Naive thymus-derived CD4-positive, alpha-beta T cell (primary cell): ENCODE measurements around the gene VPS52. TPM values are rescaled to one million over a fixed set of nuclear protein-coding genes. Genes with fewer than 3 reads are reported as not detected.
"Not testable (repeated sequence)": the region's sequence is repeated elsewhere in the genome, so short reads cannot be mapped to it uniquely, and the experiment has no call there.

Source experiments
- ATAC-seq: fragments of 150-1000 bp; cut with Tn5 transposase; 2 replicates; pipeline ENCODE4 v1.10.0; 2021; ENCODE audit warnings: mild to moderate bottlenecking, moderate library complexity
- CTCF ChIA-PET: fragments of 350-600 bp; sonication (Branson Sonifier 250); formaldehyde crosslinking; loops from one replicate; lab custom pipeline; 2021; ENCODE audit warnings: antibody characterized with exemption; lab: Charles Lee
- POLR2A ChIA-PET: fragments of 350-600 bp; sonication (Branson Sonifier 250); formaldehyde crosslinking; loops from one replicate; lab custom pipeline; 2021; ENCODE audit warnings: antibody characterized with exemption, inconsistent platforms; lab: Charles Lee
- DNase-seq, 9 donors: peaks; one replicate each; pipeline versions ENCODE4 v3.0.0 to v3.0.0-alpha.2; 2020 to 2022; ENCODE audit warnings: mixed read lengths in 1 of 9
- H3K27ac ChIP-seq: one replicate; pipeline ENCODE4 v1.7.0; 2013; ENCODE audit warnings: mild to moderate bottlenecking, low read depth, low read length, moderate library complexity
- H3K27me3 ChIP-seq, 2 donors: one replicate each; pipeline ENCODE4 v1.7.0; 2013; ENCODE audit warnings: low read length in 2 of 2, mild to moderate bottlenecking in 2 of 2, moderate library complexity in 2 of 2; ENCODE audit not compliant: control insufficient read depth in 2 of 2, insufficient read depth in 2 of 2
- H3K36me3 ChIP-seq, 3 experiments: 1 replicate in 2 of 3; 2 replicates in 1 of 3; pipeline ENCODE4 v1.7.0; 2013; ENCODE audit warnings: low read length in 3 of 3, mild to moderate bottlenecking in 3 of 3, moderate library complexity in 1 of 3; ENCODE audit not compliant: insufficient read depth in 3 of 3, control insufficient read depth in 2 of 3
- H3K4me1 ChIP-seq, 2 donors: one replicate each; pipeline ENCODE4 v1.7.0; 2013; ENCODE audit warnings: low read length in 2 of 2, mild to moderate bottlenecking in 2 of 2, moderate library complexity in 1 of 2; ENCODE audit not compliant: control insufficient read depth in 2 of 2, insufficient read depth in 2 of 2
- H3K4me3 ChIP-seq: 2 replicates; pipeline ENCODE4 v1.7.0; 2013; ENCODE audit warnings: mild to moderate bottlenecking, low read length
- H3K9me3 ChIP-seq, 3 experiments: 1 replicate in 2 of 3; 2 replicates in 1 of 3; pipeline ENCODE4 v1.7.0; 2013; ENCODE audit warnings: low read length in 3 of 3; ENCODE audit not compliant: control insufficient read depth in 2 of 3
- H3K27ac Mint-ChIP-seq, 9 donors: one replicate each; pipeline ENCODE4 v1.8.0; 2020 to 2022; ENCODE audit warnings: mixed read lengths in 9 of 9, mild to moderate bottlenecking in 8 of 9, moderate library complexity in 5 of 9, inconsistent platforms in 2 of 9
- H3K27me3 Mint-ChIP-seq, 5 donors: one replicate each; pipeline ENCODE4 v1.8.0; 2021 to 2022; ENCODE audit warnings: mixed read lengths in 5 of 5, mild to moderate bottlenecking in 1 of 5
- H3K36me3 Mint-ChIP-seq, 5 donors: one replicate each; pipeline ENCODE4 v1.8.0; 2020 to 2022; ENCODE audit warnings: mixed read lengths in 5 of 5, mild to moderate bottlenecking in 3 of 5, inconsistent platforms in 1 of 5
- H3K4me1 Mint-ChIP-seq, 7 donors: one replicate each; pipeline ENCODE4 v1.8.0; 2020 to 2022; ENCODE audit warnings: mixed read lengths in 7 of 7, mild to moderate bottlenecking in 3 of 7, inconsistent platforms in 1 of 7
- H3K4me3 Mint-ChIP-seq, 10 donors: one replicate each; pipeline ENCODE4 v1.8.0; 2020 to 2022; ENCODE audit warnings: mild to moderate bottlenecking in 10 of 10, mixed read lengths in 10 of 10, moderate library complexity in 6 of 10, inconsistent platforms in 2 of 10
- H3K9me3 Mint-ChIP-seq, 11 donors: one replicate each; pipeline ENCODE4 v1.8.0; 2020 to 2022; ENCODE audit warnings: mixed read lengths in 11 of 11, mild to moderate bottlenecking in 4 of 11, inconsistent platforms in 1 of 11, moderate library complexity in 1 of 11
- intact Hi-C, 2 donors: fragments of 100-400 bp; cut with micrococcal nuclease; formaldehyde crosslinking; loops; one replicate each; pipeline ENCODE4 v1.15.1; 2023
- polyA plus RNA-seq, 2 donors: library from polyadenylated mRNA; unstranded; fragments of 300-500 nt; fragmentation: Illumina TruSeq; gene quantifications; one replicate each; pipeline ENCODE4 v1.2.3, GENCODE V29; 2021
- total RNA-seq, 6 experiments: library from RNA in 5 of 6; stranded (reverse) in 5 of 6; gene quantifications; 1 replicate in 5 of 6; 2 replicates in 1 of 6; pipeline ENCODE4 v1.2.3 and lab custom pipeline; 2021 to 2026

Gene VPS52
- total and polyA plus RNA-seq, 7 experiments from 2014 or later, result 15.5 to 110 (median 81.1) TPM

GRCh38 chr6:33241968-33242367 lies 29.7 kb downstream of the VPS52 start:
- Histone ChIP-seq H3K27ac (no peak overlapping the region), H3K27me3 (no peaks in the 10 kb centered on the region), H3K9me3 (no peaks in the 10 kb centered on the region), H3K4me3 (no peak overlapping the region), H3K36me3 (no peaks in the 10 kb centered on the region), H3K4me1 (no peaks in the 10 kb centered on the region)
- H3K9me3 Mint-ChIP-seq, result no peaks in the 10 kb centered on the region
- POLR2A ChIA-PET, result no interaction called here
- DNase-seq (peak in 2 of 9 donors; percentile 7 to 11), ATAC-seq (no peak)
- H3K27ac Mint-ChIP-seq, result peak overlapping the region in 4 of 9 donors; percentile 8 to 67 (median 17)
- H3K4me1 Mint-ChIP-seq, result peaks cover 2 to 11% (median 7%) of the 10 kb centered on the region in 7 donors
- H3K27me3 Mint-ChIP-seq, result peaks cover 0 to 38% (median 5%) of the 10 kb centered on the region in 5 donors
- no peaks in the 10 kb centered on the region for H3K36me3 Mint-ChIP-seq
- CTCF ChIA-PET, result no interaction called here
- H3K4me3 Mint-ChIP-seq, result peak overlapping the region in 6 of 10 donors; percentile 6 to 49 (median 28)
- intact Hi-C loops, result no loop called here

DNA sequence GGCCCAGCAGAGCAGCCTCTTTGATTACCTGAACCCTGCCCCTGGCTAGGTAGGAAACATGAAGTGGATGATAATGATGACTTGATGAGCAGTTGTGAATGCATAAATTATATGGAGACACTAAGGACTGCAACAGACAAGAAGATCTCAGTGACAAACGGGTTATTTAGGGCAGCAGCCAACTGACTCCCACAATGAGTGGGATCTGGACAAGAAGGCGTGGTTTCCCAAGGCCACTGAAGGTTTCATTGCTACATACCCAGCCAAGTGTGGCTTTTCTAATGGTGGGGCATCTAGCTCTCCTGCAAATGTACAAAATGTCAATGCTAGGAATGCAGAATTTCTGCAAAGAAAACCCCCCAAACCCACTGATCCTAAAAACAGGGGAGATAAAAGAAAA lies 33.9 kb downstream of the VPS52 start:
- DNase-seq (no peak), ATAC-seq (no peak)
- Histone ChIP-seq H3K9me3 (no peaks in the 10 kb centered on the region), H3K36me3 (no peaks in the 10 kb centered on the region), H3K4me3 (no peak overlapping the region), H3K27me3 (no peaks in the 10 kb centered on the region), H3K4me1 (no peaks in the 10 kb centered on the region), H3K27ac (no peak overlapping the region)
- POLR2A ChIA-PET, result interaction anchor here (0.6 to 1.3 kb wide), 2 partner anchors 29 to 236 kb away, joined by 3 to 4 read pairs; no protein-coding TSS in a partner anchor
- Mint-ChIP-seq H3K36me3 (no peaks in the 10 kb centered on the region), H3K4me1 (peaks cover 2 to 11% (median 7%) of the 10 kb centered on the region in 7 donors), H3K4me3 (no peak overlapping the region), H3K27ac (no peak overlapping the region), H3K9me3 (no peaks in the 10 kb centered on the region), H3K27me3 (peaks cover 14 to 52% (median 22%) of the 10 kb centered on the region in 5 donors)
- intact Hi-C loops, result no loop called here
- CTCF ChIA-PET, result no interaction called here

DNA sequence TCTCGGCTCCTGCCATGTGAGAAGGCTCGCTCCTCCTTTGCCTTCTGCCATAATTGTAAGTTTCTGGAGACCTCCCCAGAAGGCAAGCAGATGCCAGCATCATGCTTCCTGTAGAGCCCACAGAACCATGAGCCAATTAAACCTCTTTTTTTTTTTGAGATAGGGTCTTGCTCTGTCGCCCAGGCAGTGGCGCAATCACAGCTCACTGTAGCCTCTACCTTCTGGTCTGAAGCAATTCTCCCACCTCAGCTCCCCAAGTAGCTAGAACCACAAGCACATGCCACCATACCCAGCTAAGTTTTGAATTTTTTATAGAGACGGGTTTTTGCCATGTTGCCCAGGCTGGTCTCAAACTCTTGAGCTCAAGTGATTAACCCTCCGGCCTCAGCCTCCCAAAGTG lies 34.8 kb downstream of the VPS52 start:
- no peak overlapping the region for H3K4me3 Mint-ChIP-seq
- CTCF ChIA-PET, result no interaction called here
- Histone ChIP-seq H3K4me1 (no peaks in the 10 kb centered on the region), H3K27ac (no peak overlapping the region), H3K27me3 (no peaks in the 10 kb centered on the region), H3K4me3 (no peak overlapping the region), H3K36me3 (no peaks in the 10 kb centered on the region), H3K9me3 (no peaks in the 10 kb centered on the region)
- peak overlapping the region in 1 of 9 donors; percentile 32 for H3K27ac Mint-ChIP-seq
- POLR2A ChIA-PET, result interaction anchor here (1.4 kb wide), 1 partner anchor 12 kb away, joined by 5 read pairs; no protein-coding TSS in a partner anchor
- no peaks in the 10 kb centered on the region for H3K9me3 Mint-ChIP-seq
- ATAC-seq (no peak), DNase-seq (no peak)
- peaks cover 15 to 51% (median 22%) of the 10 kb centered on the region in 5 donors for H3K27me3 Mint-ChIP-seq
- intact Hi-C loops, result no loop called here
- no peaks in the 10 kb centered on the region for H3K36me3 Mint-ChIP-seq
- peaks cover under 1 to 4% (median 3%) of the 10 kb centered on the region in 7 donors for H3K4me1 Mint-ChIP-seq

DNA sequence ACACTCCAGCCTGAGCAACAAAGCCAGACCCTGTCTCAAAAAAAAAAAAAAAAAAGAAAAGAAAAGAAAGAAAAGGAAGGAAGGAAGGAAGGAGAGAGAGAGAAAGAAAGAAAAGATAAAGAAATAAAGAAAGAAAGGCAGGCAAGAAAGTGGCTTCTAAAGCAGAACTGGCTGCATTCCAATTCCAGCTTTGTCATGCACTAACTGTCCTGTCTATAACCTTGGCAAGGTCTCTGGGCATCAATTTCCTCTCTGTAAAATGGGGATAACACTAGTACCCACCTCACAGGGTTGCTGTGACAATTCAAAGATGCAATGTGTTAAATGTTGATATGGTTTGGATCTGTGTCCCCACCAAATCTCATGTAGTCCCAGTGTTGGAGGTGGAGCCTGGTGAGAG lies 35.3 kb downstream of the VPS52 start:
- peaks cover 21 to 54% (median 25%) of the 10 kb centered on the region in 5 donors for H3K27me3 Mint-ChIP-seq
- Histone ChIP-seq H3K27ac (no peak overlapping the region), H3K4me3 (no peak overlapping the region), H3K4me1 (no peaks in the 10 kb centered on the region), H3K27me3 (no peaks in the 10 kb centered on the region), H3K36me3 (no peaks in the 10 kb centered on the region), H3K9me3 (no peaks in the 10 kb centered on the region)
- no peaks in the 10 kb centered on the region for H3K4me1 Mint-ChIP-seq
- no peaks in the 10 kb centered on the region for H3K9me3 Mint-ChIP-seq
- no peak overlapping the region for H3K4me3 Mint-ChIP-seq
- POLR2A ChIA-PET, result interaction anchor here (1.4 kb wide), 2 partner anchors 13 to 28 kb away, joined by 4 to 5 read pairs; partner anchors contain the start of gene RING1
- no peaks in the 10 kb centered on the region for H3K36me3 Mint-ChIP-seq
- CTCF ChIA-PET, result interaction anchor here (1.6 kb wide), 1 partner anchor 12 kb away, joined by 5 read pairs; no protein-coding TSS in a partner anchor
- peak overlapping the region in 1 of 9 donors; percentile 6 for H3K27ac Mint-ChIP-seq
- no peak for DNase-seq
- no peak for ATAC-seq
- intact Hi-C loops, result no loop called here

DNA sequence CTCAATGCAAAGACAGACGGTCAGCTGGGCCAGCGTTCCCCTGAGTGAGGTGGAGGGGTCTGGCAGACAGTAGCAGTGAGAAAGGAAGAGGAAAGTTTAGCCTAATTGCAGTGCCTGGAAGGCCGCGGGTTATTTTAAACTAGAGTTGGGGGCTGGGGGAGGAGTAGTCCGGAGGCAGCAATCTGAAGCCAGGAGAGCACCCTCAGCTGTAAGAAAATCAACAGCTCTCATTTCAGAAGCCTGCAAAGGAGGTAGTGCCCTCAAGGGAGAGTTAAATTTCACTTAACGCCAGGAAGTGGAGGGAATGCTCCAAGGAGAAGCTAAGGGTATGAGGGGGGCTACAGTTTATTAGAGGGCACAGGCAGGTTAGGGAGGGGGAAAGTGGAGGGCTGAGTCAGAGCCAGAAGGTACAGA lies 36.4 kb downstream of the VPS52 start:
- no peak overlapping the region for H3K4me3 ChIP-seq
- intact Hi-C loops, result no loop called here
- no peak overlapping the region for H3K27ac ChIP-seq
- ATAC-seq, result no peak
- no peak overlapping the region for H3K27ac Mint-ChIP-seq
- H3K9me3 ChIP-seq, result no peaks in the 10 kb centered on the region
- no peak for DNase-seq
- no peaks in the 10 kb centered on the region for H3K27me3 ChIP-seq
- no peaks in the 10 kb centered on the region for H3K4me1 Mint-ChIP-seq
- H3K27me3 Mint-ChIP-seq, result peaks cover 23 to 58% (median 28%) of the 10 kb centered on the region in 5 donors
- ChIA-PET POLR2A (interaction anchor here (1.4 kb wide), 2 partner anchors 14 to 27 kb away, joined by 4 to 5 read pairs; partner anchors contain the start of gene RING1), CTCF (interaction anchor here (1.6 kb wide), 1 partner anchor 13 kb away, joined by 5 read pairs; no protein-coding TSS in a partner anchor)
- no peaks in the 10 kb centered on the region for H3K4me1 ChIP-seq
- no peaks in the 10 kb centered on the region for H3K36me3 Mint-ChIP-seq
- H3K36me3 ChIP-seq, result no peaks in the 10 kb centered on the region
- no peak overlapping the region for H3K4me3 Mint-ChIP-seq
- no peaks in the 10 kb centered on the region for H3K9me3 Mint-ChIP-seq

- CTCF ChIA-PET, result interaction anchor here (0.6 kb wide), 1 partner anchor 402 kb away, joined by 5 read pairs; no protein-coding TSS in a partner anchor
These were observed 45.1 kb downstream of the VPS52 start for GRCh38 chr6:33226503-33227120.

More at GRCh38 chr6:33226503-33227120, 45.1 kb downstream of the VPS52 start:
- H3K9me3 Mint-ChIP-seq, H3K4me3 Mint-ChIP-seq, H3K9me3 ChIP-seq, ATAC-seq, H3K4me1 ChIP-seq, H3K27ac Mint-ChIP-seq, H3K4me1 Mint-ChIP-seq, H3K4me3 ChIP-seq, intact Hi-C loops, H3K36me3 Mint-ChIP-seq, H3K36me3 ChIP-seq, H3K27me3 ChIP-seq, POLR2A ChIA-PET, DNase-seq, H3K27ac ChIP-seq: not testable (repeated sequence)
- H3K27me3 Mint-ChIP-seq, result peaks cover 19 to 74% (median 29%) of the 10 kb centered on the region in 5 donors
